CD14-positive monocyte (primary cell): ENCODE measurements around the gene YWHAQ. TPM values are rescaled to one million over a fixed set of nuclear protein-coding genes. Genes with fewer than 3 reads are reported as not detected.

Experiments
- DNase-seq, 3 donors: peaks; one replicate each; pipeline ENCODE4 v3.0.0-alpha.2; 2011 to 2022
- H2AFZ ChIP-seq: 2 replicates; pipeline ENCODE4 v1.6.0; 2012; ENCODE audit warnings: mild to moderate bottlenecking, low read depth, low read length, inconsistent platforms; ENCODE audit not compliant: insufficient read depth, poor library complexity, severe bottlenecking
- H3K27ac ChIP-seq, 2 donors: 1 replicate in 1 of 2; 2 replicates in 1 of 2; pipeline ENCODE4 v1.5.1; 2012 to 2013; ENCODE audit warnings: low read length in 2 of 2, control low read depth in 1 of 2, inconsistent platforms in 1 of 2, low read depth in 1 of 2, mild to moderate bottlenecking in 1 of 2
- H3K27me3 ChIP-seq, 2 donors: one replicate each; pipeline versions ENCODE4 v1.6.0 to v1.6.1; 2011 to 2013; ENCODE audit warnings: low read length in 2 of 2; ENCODE audit not compliant: control insufficient read depth in 2 of 2, insufficient read depth in 2 of 2
- H3K36me3 ChIP-seq, 2 donors: replicated peaks in 1 of 2; 1 replicate in 1 of 2; 2 replicates in 1 of 2; pipeline versions ENCODE4 v1.5.1 to v1.6.1; 2012 to 2013; ENCODE audit warnings: low read length in 2 of 2, control low read depth in 1 of 2, inconsistent platforms in 1 of 2, mild to moderate bottlenecking in 1 of 2; ENCODE audit not compliant: insufficient read depth in 2 of 2, control insufficient read depth in 1 of 2
- H3K4me1 ChIP-seq, 2 donors: 1 replicate in 1 of 2; 2 replicates in 1 of 2; pipeline versions ENCODE4 v1.5.1 to v1.6.1; 2012 to 2013; ENCODE audit warnings: low read length in 2 of 2, control low read depth in 1 of 2, inconsistent platforms in 1 of 2, mild to moderate bottlenecking in 1 of 2, moderate library complexity in 1 of 2; ENCODE audit not compliant: insufficient read depth in 2 of 2, control insufficient read depth in 1 of 2
- H3K4me2 ChIP-seq: replicated peaks from 2 replicates; pipeline ENCODE3; 2012; ENCODE audit warnings: low read length, moderate library complexity, mild to moderate bottlenecking; ENCODE audit not compliant: poor library complexity, severe bottlenecking; ENCODE audit errors: extremely low read depth
- H3K4me3 ChIP-seq, 3 experiments: fragments of 200-600 bp in 1 of 3; sonication (generic) in 1 of 3; replicated peaks in 1 of 3; 1 replicate in 2 of 3; 2 replicates in 1 of 3; pipeline ENCODE4 v1.5.1; 2011 to 2013; ENCODE audit warnings: low read length in 3 of 3, mild to moderate bottlenecking in 3 of 3, control low read depth in 2 of 3, low read depth in 2 of 3, inconsistent platforms in 1 of 3, moderate library complexity in 1 of 3
- H3K79me2 ChIP-seq: 2 replicates; pipeline ENCODE4 v1.6.0; 2012; ENCODE audit warnings: mild to moderate bottlenecking, control low read depth, inconsistent platforms, low read length, moderate library complexity; ENCODE audit not compliant: insufficient read depth
- H3K9ac ChIP-seq: 2 replicates; pipeline ENCODE4 v1.6.0; 2017; ENCODE audit warnings: low read length, mild to moderate bottlenecking; ENCODE audit not compliant: insufficient read depth, poor library complexity, severe bottlenecking
- H3K9me3 ChIP-seq, 2 donors: replicated peaks in 1 of 2; 1 replicate in 1 of 2; 2 replicates in 1 of 2; pipeline versions ENCODE4 v1.5.1 to v1.6.1; 2012 to 2013; ENCODE audit warnings: low read length in 2 of 2, control low read depth in 1 of 2; ENCODE audit not compliant: control insufficient read depth in 1 of 2, insufficient read depth in 1 of 2
- H4K20me1 ChIP-seq: 2 replicates; pipeline ENCODE4 v1.6.0; 2012; ENCODE audit warnings: mild to moderate bottlenecking, low read length, control low read depth, moderate library complexity; ENCODE audit not compliant: insufficient read depth
- H3K27ac Mint-ChIP-seq, 7 donors: one replicate each; pipeline ENCODE4 v1.8.0; 2020; ENCODE audit warnings: mild to moderate bottlenecking in 7 of 7, mixed read lengths in 7 of 7, moderate library complexity in 6 of 7, inconsistent platforms in 2 of 7
- H3K27me3 Mint-ChIP-seq, 3 donors: one replicate each; pipeline ENCODE4 v1.8.0; 2021 to 2022; ENCODE audit warnings: low read depth in 3 of 3, mild to moderate bottlenecking in 3 of 3, mixed read lengths in 3 of 3, moderate library complexity in 3 of 3, inconsistent platforms in 1 of 3
- H3K36me3 Mint-ChIP-seq, 2 donors: one replicate each; pipeline ENCODE4 v1.8.0; 2020; ENCODE audit warnings: mixed read lengths in 2 of 2, inconsistent platforms in 1 of 2, mild to moderate bottlenecking in 1 of 2
- H3K4me1 Mint-ChIP-seq: one replicate; pipeline ENCODE4 v1.8.0; 2020; ENCODE audit warnings: mild to moderate bottlenecking, mixed read lengths
- H3K4me3 Mint-ChIP-seq, 2 donors: one replicate each; pipeline ENCODE4 v1.8.0; 2020; ENCODE audit warnings: mild to moderate bottlenecking in 2 of 2, mixed read lengths in 2 of 2, moderate library complexity in 1 of 2
- H3K9me3 Mint-ChIP-seq, 7 donors: one replicate each; pipeline ENCODE4 v1.8.0; 2020 to 2022; ENCODE audit warnings: mixed read lengths in 7 of 7, mild to moderate bottlenecking in 6 of 7, moderate library complexity in 6 of 7, inconsistent platforms in 2 of 7
- CTCF ChIP-seq: fragments of 200-600 bp; IDR thresholded peaks from one replicate; pipeline ENCODE4 v1.8.0; 2022; ENCODE audit warnings: antibody characterized with exemption, mild to moderate bottlenecking
- WGBS: methylation state at CpG from one replicate; pipeline ENCODE4 v1.1.5; 2013; ENCODE audit warnings: missing lambda C conversion rate; ENCODE audit not compliant: insufficient coverage; 5-methylcytosine and 5-hydroxymethylcytosine counted together
- intact Hi-C, 2 donors: fragments of 100-400 bp; cut with micrococcal nuclease; formaldehyde crosslinking; loops; one replicate each; pipeline versions ENCODE4 v1.15.0 to v1.15.1; 2023
- polyA plus RNA-seq, 3 donors: library from polyadenylated mRNA; depleted of rRNA in 1 of 3; unstranded in 2 of 3; stranded (reverse) in 1 of 3; fragments of 300-500 nt in 2 of 3; fragments of >200 nt in 1 of 3; fragmentation: Illumina TruSeq in 2 of 3; gene quantifications; 1 replicate in 2 of 3; 2 replicates in 1 of 3; pipeline ENCODE4 v1.2.3, GENCODE V29; 2012 to 2021

The YWHAQ gene
- polyA plus RNA-seq, 3 donors: 60.9 to 173 (median 165) TPM

- H3K9me3 Mint-ChIP-seq: no peaks in the 10 kb centered on the region
- no peak overlapping the region for H3K4me3 Mint-ChIP-seq
- 86% methylated on average over 1 of the region's 5 CpGs for WGBS
- no peak overlapping the region for H3K4me2 ChIP-seq
- peaks cover 0 to 2% (median 0%) of the 10 kb centered on the region in 3 donors for H3K27me3 Mint-ChIP-seq
- no peak overlapping the region for H2AFZ ChIP-seq
- H3K9me3 ChIP-seq: no peaks in the 10 kb centered on the region
- DNase-seq: no peak
- no peaks in the 10 kb centered on the region for H3K27me3 ChIP-seq
- H3K36me3 ChIP-seq: peaks cover 0 to 6% of the 10 kb centered on the region in 2 donors
- H3K9ac ChIP-seq: no peak overlapping the region
- peak overlapping the region; percentile 93 to 100 (median 96) for H3K27ac Mint-ChIP-seq
- peaks cover 99% of the 10 kb centered on the region for H3K79me2 ChIP-seq
- H4K20me1 ChIP-seq: peaks cover 49% of the 10 kb centered on the region
- peaks cover 20 to 21% of the 10 kb centered on the region in 2 donors for H3K36me3 Mint-ChIP-seq
- intact Hi-C loops: no loop called here
- TF ChIP-seq CTCF: no peak
- H3K4me1 Mint-ChIP-seq: peaks cover 69% of the 10 kb centered on the region
- peak overlapping the region; percentile 63 to 76 for H3K27ac ChIP-seq
- no peak overlapping the region for H3K4me3 ChIP-seq
- H3K4me1 ChIP-seq: peaks cover 62 to 78% of the 10 kb centered on the region in 2 donors
Observed at GRCh38 chr2:9547262-9547991, 83.4 kb downstream of the YWHAQ start.

- peaks cover 0 to 23% of the 10 kb centered on the region in 2 donors for H3K36me3 ChIP-seq
- H3K4me2 ChIP-seq: no peak overlapping the region
- no peak overlapping the region for H3K4me3 ChIP-seq
- no peak for TF ChIP-seq CTCF
- H3K27me3 Mint-ChIP-seq: peaks cover 0 to 2% (median 0%) of the 10 kb centered on the region in 3 donors
- H3K9me3 ChIP-seq: no peaks in the 10 kb centered on the region
- no peak overlapping the region for H3K4me3 Mint-ChIP-seq
- no peak overlapping the region for H3K27ac ChIP-seq
- H2AFZ ChIP-seq: no peak overlapping the region
- 92% methylated on average over 4 of the region's 5 CpGs for WGBS
- H3K9ac ChIP-seq: no peak overlapping the region
- peaks cover 44% of the 10 kb centered on the region for H4K20me1 ChIP-seq
- H3K36me3 Mint-ChIP-seq: peaks cover 30 to 38% of the 10 kb centered on the region in 2 donors
- H3K27me3 ChIP-seq: no peaks in the 10 kb centered on the region
- peaks cover 54% of the 10 kb centered on the region for H3K4me1 Mint-ChIP-seq
- intact Hi-C loops: no loop called here
- peaks cover 43 to 59% of the 10 kb centered on the region in 2 donors for H3K4me1 ChIP-seq
- H3K79me2 ChIP-seq: peaks cover 100% of the 10 kb centered on the region
- H3K9me3 Mint-ChIP-seq: no peaks in the 10 kb centered on the region
- peak overlapping the region in 3 of 7 donors; percentile 63 to 72 (median 66) for H3K27ac Mint-ChIP-seq
- no peak for DNase-seq
Observed at GRCh38 chr2:9545502-9545901, 85.3 kb downstream of the YWHAQ start.
